Mesodermal cell (in vitro differentiated cells): ENCODE results near the gene CPN1.
"Not testable (repeated sequence)": the region's sequence is repeated elsewhere in the genome, so short reads cannot be mapped to it uniquely, and the experiment has no call there.

Source experiments
- H3K27ac ChIP-seq: 2 replicates; pipeline ENCODE4 v1.7.0; 2013; ENCODE audit warnings: mild to moderate bottlenecking, low read depth, low read length, moderate library complexity; ENCODE audit not compliant: severe bottlenecking
- H3K36me3 ChIP-seq: 2 replicates; pipeline ENCODE4 v1.7.1; 2013; ENCODE audit warnings: mild to moderate bottlenecking, low read length, moderate library complexity; ENCODE audit not compliant: control insufficient read depth, insufficient read depth
- H3K4me1 ChIP-seq: one replicate; pipeline ENCODE4 v1.7.1; 2013; ENCODE audit warnings: mild to moderate bottlenecking, low read length; ENCODE audit not compliant: insufficient read depth, control insufficient read depth, poor library complexity, severe bottlenecking
- H3K4me3 ChIP-seq: 2 replicates; pipeline ENCODE4 v1.7.0; 2013; ENCODE audit warnings: low read length, control low read depth, mild to moderate bottlenecking; ENCODE audit not compliant: insufficient read depth, poor library complexity, severe bottlenecking; ENCODE audit errors: extremely low read depth
- H3K9me3 ChIP-seq: 2 replicates; pipeline ENCODE4 v1.7.1; 2013; ENCODE audit warnings: mild to moderate bottlenecking, low read length, moderate library complexity; ENCODE audit not compliant: control insufficient read depth
- WGBS, 2 experiments: methylation state at CpG; one replicate each; pipeline ENCODE4 v1.1.5; 2013; ENCODE audit warnings: missing lambda C conversion rate in 2 of 2; ENCODE audit not compliant: insufficient coverage in 2 of 2; 5-methylcytosine and 5-hydroxymethylcytosine counted together

Gene CPN1

GRCh38 chr10:100024748-100025147 lies 56.9 kb downstream of the CPN1 start:
- Histone ChIP-seq H3K27ac (no peak overlapping the region), H3K36me3 (no peaks in the 10 kb centered on the region), H3K9me3 (peaks cover 21% of the 10 kb centered on the region), H3K4me1 (no peaks in the 10 kb centered on the region), H3K4me3 (no peak overlapping the region)
- WGBS, 2 experiments, result 91 to 100% methylated on average over 2 to 3 of the region's 11 CpGs

- H3K36me3 ChIP-seq, result no peaks in the 10 kb centered on the region
- H3K4me1 ChIP-seq, result no peaks in the 10 kb centered on the region
- 100% methylated on average over 1 to 2 of the region's 2 CpGs for WGBS, 2 experiments
- no peak overlapping the region for H3K27ac ChIP-seq
- H3K4me3 ChIP-seq, result no peak overlapping the region
- peaks cover 3% of the 10 kb centered on the region for H3K9me3 ChIP-seq
Measured at GRCh38 chr10:100022403-100022802, 59.3 kb downstream of the CPN1 start.

- Histone ChIP-seq H3K9me3 (no peaks in the 10 kb centered on the region), H3K4me3 (no peak overlapping the region), H3K36me3 (no peaks in the 10 kb centered on the region), H3K27ac (no peak overlapping the region), H3K4me1 (no peaks in the 10 kb centered on the region)
- no CpG with 5 or more reads among the region's 1 CpG for WGBS, 2 experiments
Measured at GRCh38 chr10:100021322-100021721, 60.3 kb downstream of the CPN1 start.

DNA sequence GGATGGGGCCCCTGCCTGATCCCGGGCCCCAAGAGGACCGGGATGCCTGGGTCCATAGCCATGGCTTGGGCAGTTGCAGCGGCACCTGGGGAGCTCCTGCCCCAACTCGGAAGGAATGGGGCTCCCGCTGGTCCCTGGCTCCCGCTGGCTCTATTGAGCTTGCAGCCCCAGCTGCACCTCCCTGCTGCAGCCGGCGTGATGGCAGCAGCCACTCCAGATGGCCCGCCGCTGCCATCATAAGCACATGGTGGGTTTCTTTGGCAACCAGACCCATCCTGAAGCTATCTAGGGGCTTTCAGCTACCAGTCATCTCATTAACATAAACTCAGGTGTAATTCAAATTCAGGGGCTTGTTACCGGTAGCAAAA lies 60.8 kb downstream of the CPN1 start:
- 87 to 89% methylated on average over 10 of the region's 11 CpGs for WGBS, 2 experiments

DNA sequence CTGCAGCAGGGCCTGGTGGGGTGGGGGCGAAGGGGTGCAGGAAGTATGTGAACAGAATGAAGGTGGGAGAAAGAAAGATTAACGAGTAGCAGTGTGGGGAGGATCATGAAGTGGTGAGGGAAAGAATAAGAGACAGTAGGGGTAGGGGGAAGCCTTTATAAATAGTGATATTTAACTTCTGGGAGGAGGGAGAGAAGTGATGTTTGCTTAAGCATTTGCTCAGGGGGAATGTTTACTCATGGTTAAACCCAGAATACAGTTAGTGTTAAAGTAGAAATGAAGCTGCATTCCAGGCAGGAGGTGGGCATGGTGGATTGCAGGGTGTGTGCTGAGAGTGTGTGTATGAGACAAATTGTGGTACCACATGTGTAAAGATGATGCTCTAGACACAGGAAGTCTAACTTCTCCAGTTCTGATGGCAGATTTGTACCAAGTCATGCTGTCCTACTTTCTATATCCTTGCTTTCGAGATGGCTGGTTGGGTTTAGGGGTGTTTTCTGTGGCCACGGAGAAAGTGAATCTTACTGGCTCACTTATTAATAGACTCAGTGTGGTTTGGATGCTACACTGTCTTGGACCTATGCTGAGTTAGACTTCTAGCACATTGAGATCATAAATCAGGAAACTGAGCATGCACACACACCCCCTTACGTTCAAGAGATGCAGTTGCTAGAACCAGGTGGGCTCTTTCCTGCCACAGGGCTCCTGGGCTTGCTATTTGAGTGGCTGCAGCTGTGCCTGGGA lies 61.4 kb downstream of the CPN1 start:
- no peak overlapping the region for H3K4me3 ChIP-seq
- no peaks in the 10 kb centered on the region for H3K4me1 ChIP-seq
- H3K9me3 ChIP-seq, result no peaks in the 10 kb centered on the region
- 64 to 81% methylated on average over 3 to 4 of the region's 5 CpGs for WGBS, 2 experiments
- H3K27ac ChIP-seq, result no peak overlapping the region
- no peaks in the 10 kb centered on the region for H3K36me3 ChIP-seq

More for the DNA sequence above, 60.8 kb downstream of the CPN1 start:
- no peaks in the 10 kb centered on the region for H3K4me1 ChIP-seq
- H3K4me3 ChIP-seq, result no peak overlapping the region
- no peak overlapping the region for H3K27ac ChIP-seq
- no peaks in the 10 kb centered on the region for H3K36me3 ChIP-seq
- H3K9me3 ChIP-seq, result no peaks in the 10 kb centered on the region

- Histone ChIP-seq H3K4me3 (no peak overlapping the region), H3K36me3 (no peaks in the 10 kb centered on the region), H3K4me1 (no peaks in the 10 kb centered on the region), H3K9me3 (no peaks in the 10 kb centered on the region), H3K27ac (no peak overlapping the region)
- 27 to 37% methylated on average over 2 to 3 of the region's 3 CpGs for WGBS, 2 experiments
Measured at GRCh38 chr10:100019787-100020141, 61.9 kb downstream of the CPN1 start.

GRCh38 chr10:100014071-100014762 lies 67.5 kb downstream of the CPN1 start:
- Histone ChIP-seq H3K4me3 (no peak overlapping the region), H3K27ac (no peak overlapping the region), H3K36me3 (no peaks in the 10 kb centered on the region), H3K4me1 (no peaks in the 10 kb centered on the region), H3K9me3 (no peaks in the 10 kb centered on the region)
- WGBS, 2 experiments, result 88 to 94% methylated on average over 5 of the region's 5 CpGs

DNA sequence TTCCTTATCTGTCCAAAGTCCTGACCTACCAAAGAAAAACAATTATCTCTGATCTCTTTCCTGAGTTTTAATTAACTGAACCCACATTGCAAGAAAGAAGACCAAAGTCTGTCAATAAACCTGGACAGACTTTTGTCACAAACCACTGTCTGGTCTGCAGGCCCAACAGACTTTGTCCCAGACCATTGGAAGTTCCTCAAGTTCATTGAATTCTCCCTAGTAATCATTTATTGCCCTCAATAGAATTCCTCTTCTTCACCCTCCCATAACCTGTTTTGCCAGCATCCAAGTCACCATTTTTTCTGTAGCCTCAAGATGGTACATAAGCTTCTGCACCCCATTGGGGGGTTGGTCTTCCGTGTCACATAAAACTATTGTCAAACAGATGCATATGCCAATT lies 68.0 kb downstream of the CPN1 start:
- WGBS, 2 experiments, result 80 to 100% methylated on average over 1 of the region's 1 CpG
- no peak overlapping the region for H3K27ac ChIP-seq
- no peaks in the 10 kb centered on the region for H3K9me3 ChIP-seq
- H3K4me3 ChIP-seq, result no peak overlapping the region
- H3K4me1 ChIP-seq, result no peaks in the 10 kb centered on the region
- no peaks in the 10 kb centered on the region for H3K36me3 ChIP-seq

GRCh38 chr10:100011906-100012305 lies 69.8 kb downstream of the CPN1 start:
- H3K36me3 ChIP-seq, H3K9me3 ChIP-seq, H3K4me3 ChIP-seq, H3K27ac ChIP-seq, H3K4me1 ChIP-seq: not testable (repeated sequence)
- WGBS, 2 experiments, result 96 to 99% methylated on average over 17 to 19 of the region's 20 CpGs

DNA sequence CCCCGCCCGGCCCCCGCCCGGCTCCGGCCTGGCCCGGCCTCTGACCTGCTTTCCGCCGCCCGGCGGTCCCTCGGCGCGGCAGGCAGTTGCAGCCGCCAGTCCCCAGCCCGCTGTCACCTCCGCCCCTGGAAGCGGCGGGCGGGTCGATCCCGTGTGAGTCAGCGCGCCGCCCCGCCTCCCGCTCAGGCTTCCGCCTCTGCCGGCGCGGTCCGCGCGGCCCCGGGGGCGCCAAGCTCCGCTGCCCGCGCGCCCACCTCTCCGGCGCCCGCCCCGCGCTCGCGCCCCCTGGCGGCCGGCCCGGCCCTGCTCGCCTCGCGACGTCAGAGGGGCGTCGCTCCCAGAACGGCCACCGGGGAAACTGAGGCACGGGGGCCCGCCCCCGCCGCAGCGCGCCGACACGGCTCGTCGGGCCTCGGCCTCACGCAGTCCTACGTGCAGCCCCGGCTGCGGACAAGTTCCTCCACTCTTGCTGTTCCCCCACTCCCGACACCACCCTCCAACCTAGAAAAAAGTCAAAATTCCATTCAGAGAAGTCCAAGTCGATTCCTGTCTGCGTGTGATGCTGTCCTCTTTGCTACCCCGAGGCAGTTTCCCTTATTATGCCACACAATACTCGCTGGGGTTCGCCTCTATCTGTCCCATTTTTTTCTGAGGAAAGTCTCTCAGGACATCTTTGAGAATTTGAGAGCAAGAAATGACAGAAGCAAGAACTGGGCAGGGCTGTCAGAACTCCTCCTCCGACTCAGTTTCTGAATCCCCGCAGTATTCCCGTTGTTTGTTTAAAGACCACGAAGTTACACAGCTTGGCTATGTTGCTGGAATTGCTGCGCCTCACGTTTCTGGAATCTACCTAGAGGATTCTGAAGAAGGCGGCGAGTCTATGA lies 71.6 kb downstream of the CPN1 start, which contains the start of gene DNMBP:
Gene DNMBP (minus strand): TSS at position 155 of the 884 bp plus-strand sequence. CDS start 37,823 bp downstream, outside the sequence.
- Histone ChIP-seq H3K4me3 (peak within 1 kb of the TSS; percentile 69), H3K27ac (peak within 1 kb of the TSS; percentile 34), H3K4me1 (peaks cover 11% of the 10 kb centered on the region), H3K36me3 (no peaks in the 10 kb centered on the region), H3K9me3 (no peaks in the 10 kb centered on the region)
- 6% methylated on average over 55 to 73 of the region's 86 CpGs for WGBS, 2 experiments
